Peyer's patch (tissue), 4 donors: ENCODE measurements around the gene DCAF12L2.

Experiments used
- POLR2A ChIP-seq, 2 donors: fragments of 450-650 bp; IDR thresholded peaks; one replicate each; pipeline ENCODE4 v1.5.1; 2017; ENCODE audit warnings: antibody characterized with exemption in 2 of 2, mild to moderate bottlenecking in 2 of 2, moderate library complexity in 2 of 2
- TF ChIP-seq, protein P1 (sequence below), 6 experiments: fragments of 450-650 bp in 4 of 6; fragments of 200-600 bp in 2 of 6; sonication (generic) in 1 of 6; IDR thresholded peaks; one replicate each; pipeline ENCODE4 v1.5.1; 2017 to 2019; ENCODE audit warnings: antibody characterized with exemption in 6 of 6, mild to moderate bottlenecking in 3 of 6, moderate library complexity in 1 of 6

DNA sequence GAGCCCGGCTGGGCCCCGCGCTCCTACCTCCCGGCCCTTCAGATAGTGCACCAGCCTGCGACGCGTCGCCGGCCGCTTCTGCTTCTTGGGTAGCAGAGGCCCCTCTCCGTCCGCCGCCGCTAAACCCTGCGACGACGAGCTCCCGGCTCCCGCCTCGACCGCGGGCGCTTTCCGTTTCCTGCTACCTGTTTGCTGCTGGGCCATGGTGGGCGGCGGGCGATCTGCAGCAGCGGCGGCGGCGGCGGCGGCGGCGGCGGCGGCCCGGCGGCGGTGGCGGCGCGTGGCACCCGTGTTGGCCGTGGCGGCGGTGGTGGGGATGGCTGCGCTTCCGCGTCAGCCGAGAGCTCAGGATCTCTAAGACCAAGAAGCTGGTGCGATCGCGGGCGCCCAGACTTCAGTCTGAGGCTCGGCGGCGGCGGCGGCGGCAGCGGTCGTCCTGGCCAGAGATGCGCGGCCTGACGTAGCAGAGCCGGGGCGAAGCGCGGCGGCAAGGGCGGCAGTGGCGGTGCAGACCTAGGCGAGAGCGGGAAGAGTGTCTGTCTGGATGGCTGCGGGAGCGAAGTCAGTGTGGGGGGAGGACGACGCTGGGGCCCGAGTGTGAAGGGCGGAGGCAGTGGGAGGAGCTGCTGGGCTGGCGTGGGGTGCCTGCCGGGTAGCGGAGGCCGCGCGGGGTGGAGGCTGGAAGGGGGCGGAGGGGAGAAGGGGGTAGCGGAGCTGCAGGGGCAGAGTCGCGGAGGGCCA is at the start of gene DCAF12L2:
- TF ChIP-seq, protein P1, sequence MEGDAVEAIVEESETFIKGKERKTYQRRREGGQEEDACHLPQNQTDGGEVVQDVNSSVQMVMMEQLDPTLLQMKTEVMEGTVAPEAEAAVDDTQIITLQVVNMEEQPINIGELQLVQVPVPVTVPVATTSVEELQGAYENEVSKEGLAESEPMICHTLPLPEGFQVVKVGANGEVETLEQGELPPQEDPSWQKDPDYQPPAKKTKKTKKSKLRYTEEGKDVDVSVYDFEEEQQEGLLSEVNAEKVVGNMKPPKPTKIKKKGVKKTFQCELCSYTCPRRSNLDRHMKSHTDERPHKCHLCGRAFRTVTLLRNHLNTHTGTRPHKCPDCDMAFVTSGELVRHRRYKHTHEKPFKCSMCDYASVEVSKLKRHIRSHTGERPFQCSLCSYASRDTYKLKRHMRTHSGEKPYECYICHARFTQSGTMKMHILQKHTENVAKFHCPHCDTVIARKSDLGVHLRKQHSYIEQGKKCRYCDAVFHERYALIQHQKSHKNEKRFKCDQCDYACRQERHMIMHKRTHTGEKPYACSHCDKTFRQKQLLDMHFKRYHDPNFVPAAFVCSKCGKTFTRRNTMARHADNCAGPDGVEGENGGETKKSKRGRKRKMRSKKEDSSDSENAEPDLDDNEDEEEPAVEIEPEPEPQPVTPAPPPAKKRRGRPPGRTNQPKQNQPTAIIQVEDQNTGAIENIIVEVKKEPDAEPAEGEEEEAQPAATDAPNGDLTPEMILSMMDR (IDR thresholded peaks at IDR 0.05) = no peak
- TF ChIP-seq POLR2A (IDR thresholded peaks at IDR 0.05) = no peak
